Hepatocyte (in vitro differentiated cells): Measurements from ENCODE around the gene PIK3C2G.

Experiments used
- EZH2phosphoT487 ChIP-seq: fragments of 200-600 bp; sonication (generic); IDR thresholded peaks from one replicate; pipeline ENCODE4 v1.6.1; 2018; ENCODE audit warnings: antibody characterized with exemption, mild to moderate bottlenecking, low read depth, moderate library complexity; ENCODE audit not compliant: unreplicated experiment, severe bottlenecking
- TF ChIP-seq, protein P1 (sequence below): fragments of 200-600 bp; sonication (generic); IDR thresholded peaks from 2 replicates; pipeline ENCODE4 v1.5.1; 2016; ENCODE audit warnings: antibody characterized with exemption, mild to moderate bottlenecking; ENCODE audit not compliant: poor library complexity

DNA sequence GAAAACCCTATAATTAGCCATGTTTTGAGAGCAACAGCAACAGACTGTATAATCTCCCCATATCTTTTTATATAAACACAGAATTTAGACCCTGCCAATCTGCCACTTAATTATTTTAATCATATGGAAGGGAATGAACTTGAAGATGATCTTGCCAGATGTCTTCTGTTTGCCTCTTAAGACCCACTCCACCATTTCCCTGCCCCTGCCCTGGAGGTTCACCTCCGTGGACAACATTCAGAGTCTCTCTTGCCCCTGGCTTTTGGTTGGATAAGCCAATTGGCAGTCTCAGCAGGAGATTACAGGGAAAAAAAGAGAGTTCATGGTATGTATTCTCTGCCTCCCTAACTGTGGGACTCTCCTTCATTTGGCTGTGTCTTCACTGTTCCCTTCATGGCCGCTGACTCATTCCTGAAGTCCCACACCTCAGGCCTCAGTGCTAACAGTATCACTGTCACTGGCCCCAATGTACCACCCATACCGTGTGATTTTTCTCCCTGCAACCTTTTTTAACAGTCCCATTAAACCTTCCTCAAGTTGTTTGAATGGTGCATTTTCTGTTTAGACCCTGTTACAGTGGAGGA, 184.8 kb downstream of the PIK3C2G start:
- TF ChIP-seq, protein P1, sequence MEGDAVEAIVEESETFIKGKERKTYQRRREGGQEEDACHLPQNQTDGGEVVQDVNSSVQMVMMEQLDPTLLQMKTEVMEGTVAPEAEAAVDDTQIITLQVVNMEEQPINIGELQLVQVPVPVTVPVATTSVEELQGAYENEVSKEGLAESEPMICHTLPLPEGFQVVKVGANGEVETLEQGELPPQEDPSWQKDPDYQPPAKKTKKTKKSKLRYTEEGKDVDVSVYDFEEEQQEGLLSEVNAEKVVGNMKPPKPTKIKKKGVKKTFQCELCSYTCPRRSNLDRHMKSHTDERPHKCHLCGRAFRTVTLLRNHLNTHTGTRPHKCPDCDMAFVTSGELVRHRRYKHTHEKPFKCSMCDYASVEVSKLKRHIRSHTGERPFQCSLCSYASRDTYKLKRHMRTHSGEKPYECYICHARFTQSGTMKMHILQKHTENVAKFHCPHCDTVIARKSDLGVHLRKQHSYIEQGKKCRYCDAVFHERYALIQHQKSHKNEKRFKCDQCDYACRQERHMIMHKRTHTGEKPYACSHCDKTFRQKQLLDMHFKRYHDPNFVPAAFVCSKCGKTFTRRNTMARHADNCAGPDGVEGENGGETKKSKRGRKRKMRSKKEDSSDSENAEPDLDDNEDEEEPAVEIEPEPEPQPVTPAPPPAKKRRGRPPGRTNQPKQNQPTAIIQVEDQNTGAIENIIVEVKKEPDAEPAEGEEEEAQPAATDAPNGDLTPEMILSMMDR, result no peak
- no peak for TF ChIP-seq EZH2phosphoT487
